ENCODE measurements around the gene EIF3C. TPM values are rescaled to one million over a fixed set of nuclear protein-coding genes. Genes with fewer than 3 reads are reported as not detected.
"Not testable (repeated sequence)": the region's sequence is repeated elsewhere in the genome, so short reads cannot be mapped to it uniquely, and the experiment has no call there.

The EIF3C gene
- total RNA-seq = 100 to 1,000 TPM; 356 to 481 TPM

GRCh38 chr16:28711220-28712083 is at the start of gene EIF3C:
Gene EIF3C, plus strand, starts transcription at chr16:28711464. Its CDS starts 223 bp downstream, at chr16:28711687.
- not testable (repeated sequence) for H3K4me3 Mint-ChIP-seq; H3K27ac Mint-ChIP-seq; H3K9me3 Mint-ChIP-seq; H3K4me1 Mint-ChIP-seq; H3K36me3 Mint-ChIP-seq (ENCODE audit: low read depth); H3K27me3 Mint-ChIP-seq
- ATAC-seq (replicated peaks) = peak; percentile 100

GRCh38 chr16:28666264-28666663 is 45.0 kb upstream of the EIF3C start:
- H3K4me3 Mint-ChIP-seq; ATAC-seq (replicated peaks); H3K36me3 Mint-ChIP-seq (ENCODE audit: low read depth): not testable (repeated sequence)

GRCh38 chr16:28667480-28667879 is 43.8 kb upstream of the EIF3C start:
- not testable (repeated sequence) for H3K9me3 Mint-ChIP-seq; H3K27me3 Mint-ChIP-seq; H3K27ac Mint-ChIP-seq; H3K36me3 Mint-ChIP-seq (ENCODE audit: low read depth); H3K4me1 Mint-ChIP-seq; ATAC-seq (replicated peaks); H3K4me3 Mint-ChIP-seq

More at GRCh38 chr16:28666264-28666663, 45.0 kb upstream of the EIF3C start:
- H3K9me3 Mint-ChIP-seq, H3K4me1 Mint-ChIP-seq, H3K27ac Mint-ChIP-seq, H3K27me3 Mint-ChIP-seq: not testable (repeated sequence)

- ATAC-seq (replicated peaks); H3K27ac Mint-ChIP-seq; H3K36me3 Mint-ChIP-seq (ENCODE audit: low read depth); H3K27me3 Mint-ChIP-seq; H3K9me3 Mint-ChIP-seq; H3K4me1 Mint-ChIP-seq; H3K4me3 Mint-ChIP-seq: not testable (repeated sequence)
Measured at GRCh38 chr16:28668199-28668598, 43.1 kb upstream of the EIF3C start.

- peak; percentile 96 for ATAC-seq (replicated peaks)
- H3K4me1 Mint-ChIP-seq; H3K36me3 Mint-ChIP-seq (ENCODE audit: low read depth); H3K9me3 Mint-ChIP-seq; H3K27me3 Mint-ChIP-seq; H3K27ac Mint-ChIP-seq; H3K4me3 Mint-ChIP-seq: not testable (repeated sequence)
Measured at GRCh38 chr16:28688327-28688952, 22.8 kb upstream of the EIF3C start.

- peak; percentile 70 for ATAC-seq (replicated peaks)
- H3K4me3 Mint-ChIP-seq; H3K27me3 Mint-ChIP-seq; H3K4me1 Mint-ChIP-seq; H3K9me3 Mint-ChIP-seq; H3K36me3 Mint-ChIP-seq (ENCODE audit: low read depth); H3K27ac Mint-ChIP-seq: not testable (repeated sequence)
Measured at GRCh38 chr16:28689425-28689824, 21.8 kb upstream of the EIF3C start.

GRCh38 chr16:28691722-28692121 is 19.5 kb upstream of the EIF3C start:
- H3K27ac Mint-ChIP-seq; H3K4me3 Mint-ChIP-seq; H3K36me3 Mint-ChIP-seq (ENCODE audit: low read depth); H3K27me3 Mint-ChIP-seq; H3K9me3 Mint-ChIP-seq; H3K4me1 Mint-ChIP-seq; ATAC-seq (replicated peaks): not testable (repeated sequence)

- not testable (repeated sequence) for H3K36me3 Mint-ChIP-seq (ENCODE audit: low read depth); H3K4me1 Mint-ChIP-seq; H3K27ac Mint-ChIP-seq; H3K4me3 Mint-ChIP-seq; H3K27me3 Mint-ChIP-seq; ATAC-seq (replicated peaks); H3K9me3 Mint-ChIP-seq
Measured at GRCh38 chr16:28693257-28693950, 17.9 kb upstream of the EIF3C start.

- H3K36me3 Mint-ChIP-seq (ENCODE audit: low read depth); H3K27me3 Mint-ChIP-seq; H3K4me3 Mint-ChIP-seq; H3K4me1 Mint-ChIP-seq; H3K27ac Mint-ChIP-seq; ATAC-seq (replicated peaks); H3K9me3 Mint-ChIP-seq: not testable (repeated sequence)
Measured at GRCh38 chr16:28699792-28700191, 11.5 kb upstream of the EIF3C start.

- H3K4me1 Mint-ChIP-seq; H3K9me3 Mint-ChIP-seq; H3K36me3 Mint-ChIP-seq (ENCODE audit: low read depth); H3K27ac Mint-ChIP-seq; H3K27me3 Mint-ChIP-seq; ATAC-seq (replicated peaks); H3K4me3 Mint-ChIP-seq: not testable (repeated sequence)
Measured at GRCh38 chr16:28700349-28700748, 10.9 kb upstream of the EIF3C start.

- H3K27ac Mint-ChIP-seq; H3K4me1 Mint-ChIP-seq; H3K9me3 Mint-ChIP-seq; H3K36me3 Mint-ChIP-seq (ENCODE audit: low read depth); H3K4me3 Mint-ChIP-seq; ATAC-seq (replicated peaks); H3K27me3 Mint-ChIP-seq: not testable (repeated sequence)
Measured at GRCh38 chr16:28701384-28701783, 9.9 kb upstream of the EIF3C start.

GRCh38 chr16:28704246-28704645 is 7.0 kb upstream of the EIF3C start:
- H3K9me3 Mint-ChIP-seq; H3K27ac Mint-ChIP-seq; ATAC-seq (replicated peaks); H3K4me3 Mint-ChIP-seq; H3K36me3 Mint-ChIP-seq (ENCODE audit: low read depth); H3K27me3 Mint-ChIP-seq; H3K4me1 Mint-ChIP-seq: not testable (repeated sequence)

- H3K27me3 Mint-ChIP-seq; H3K4me3 Mint-ChIP-seq; ATAC-seq (replicated peaks); H3K9me3 Mint-ChIP-seq; H3K27ac Mint-ChIP-seq; H3K36me3 Mint-ChIP-seq (ENCODE audit: low read depth); H3K4me1 Mint-ChIP-seq: not testable (repeated sequence)
Measured at GRCh38 chr16:28722852-28723650, 11.8 kb downstream of the EIF3C start.

GRCh38 chr16:28731253-28731652 is 20.0 kb downstream of the EIF3C start:
- H3K27ac Mint-ChIP-seq; H3K36me3 Mint-ChIP-seq (ENCODE audit: low read depth); H3K27me3 Mint-ChIP-seq; H3K4me3 Mint-ChIP-seq; H3K9me3 Mint-ChIP-seq; H3K4me1 Mint-ChIP-seq; ATAC-seq (replicated peaks): not testable (repeated sequence)
